ENCODE measurements around the gene NFE2L3. TPM values are rescaled to one million over a fixed set of nuclear protein-coding genes. Genes with fewer than 3 reads are reported as not detected.

NFE2L3 gene
- polyA plus RNA-seq, 1 experiment = 63.5 TPM

DNA sequence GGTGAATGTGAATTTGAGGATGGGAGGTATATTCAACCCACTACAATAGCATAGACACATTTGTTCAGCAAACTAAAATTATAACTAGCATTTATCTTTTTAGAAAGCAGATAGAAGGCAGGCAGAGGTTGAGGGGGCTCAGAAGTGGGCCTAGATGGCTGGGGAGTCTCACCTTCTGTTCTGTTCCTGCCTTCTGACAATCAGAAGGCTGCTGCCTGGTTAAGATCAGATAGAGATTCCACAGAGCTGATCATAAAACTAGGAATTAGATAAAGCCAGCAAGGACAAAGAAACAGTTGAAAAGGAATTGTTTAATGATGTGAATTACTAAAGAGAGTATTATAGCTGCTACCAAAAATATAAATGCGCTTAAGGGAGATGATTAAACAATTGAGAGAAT, 11.6 kb upstream of the NFE2L3 start:
- peaks cover 4% of the 10 kb centered on the region for H3K27me3 ChIP-seq (ENCODE audit: control insufficient read depth, insufficient read depth, low read length)
- no peak for DNase-seq (ENCODE audit: low read depth, low spot score)
- TF ChIP-seq, protein P1, sequence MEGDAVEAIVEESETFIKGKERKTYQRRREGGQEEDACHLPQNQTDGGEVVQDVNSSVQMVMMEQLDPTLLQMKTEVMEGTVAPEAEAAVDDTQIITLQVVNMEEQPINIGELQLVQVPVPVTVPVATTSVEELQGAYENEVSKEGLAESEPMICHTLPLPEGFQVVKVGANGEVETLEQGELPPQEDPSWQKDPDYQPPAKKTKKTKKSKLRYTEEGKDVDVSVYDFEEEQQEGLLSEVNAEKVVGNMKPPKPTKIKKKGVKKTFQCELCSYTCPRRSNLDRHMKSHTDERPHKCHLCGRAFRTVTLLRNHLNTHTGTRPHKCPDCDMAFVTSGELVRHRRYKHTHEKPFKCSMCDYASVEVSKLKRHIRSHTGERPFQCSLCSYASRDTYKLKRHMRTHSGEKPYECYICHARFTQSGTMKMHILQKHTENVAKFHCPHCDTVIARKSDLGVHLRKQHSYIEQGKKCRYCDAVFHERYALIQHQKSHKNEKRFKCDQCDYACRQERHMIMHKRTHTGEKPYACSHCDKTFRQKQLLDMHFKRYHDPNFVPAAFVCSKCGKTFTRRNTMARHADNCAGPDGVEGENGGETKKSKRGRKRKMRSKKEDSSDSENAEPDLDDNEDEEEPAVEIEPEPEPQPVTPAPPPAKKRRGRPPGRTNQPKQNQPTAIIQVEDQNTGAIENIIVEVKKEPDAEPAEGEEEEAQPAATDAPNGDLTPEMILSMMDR (IDR thresholded peaks at IDR 0.05; ENCODE audit: low read depth, low read length) = no peak
- no peak overlapping the region for H3K27ac ChIP-seq (ENCODE audit: low read depth, low read length)
- ChIA-PET POLR2A (no interaction called here), CTCF (no interaction called here)
- H3K4me3 ChIP-seq (ENCODE audit: low read depth, low read length) = no peak overlapping the region
- H3K9me3 ChIP-seq (ENCODE audit: control insufficient read depth, insufficient read depth, low read length) = no peaks in the 10 kb centered on the region

DNA sequence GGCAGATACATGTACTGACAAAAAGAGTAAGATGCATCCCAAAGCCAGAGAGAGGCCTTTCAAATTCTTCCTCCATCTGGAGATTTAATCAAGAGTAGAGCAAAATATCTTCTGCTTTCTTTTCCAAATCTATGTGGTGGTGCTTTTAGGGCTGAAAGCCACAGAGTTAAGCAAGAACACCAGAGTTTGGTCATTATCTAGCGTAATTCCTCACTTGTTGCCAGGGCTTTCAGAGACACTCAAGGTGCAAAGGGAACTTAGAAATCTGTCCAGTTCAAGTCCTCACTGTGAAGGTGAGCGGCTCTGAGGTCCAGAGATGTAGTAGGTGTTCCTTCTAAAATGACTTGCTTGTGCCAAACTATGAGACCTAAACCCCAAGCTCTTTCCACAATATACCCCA, 10.9 kb upstream of the NFE2L3 start:
- no peaks in the 10 kb centered on the region for H3K27me3 ChIP-seq (ENCODE audit: control insufficient read depth, insufficient read depth, low read length)
- no peak overlapping the region for H3K4me3 ChIP-seq (ENCODE audit: low read depth, low read length)
- no peaks in the 10 kb centered on the region for H3K9me3 ChIP-seq (ENCODE audit: control insufficient read depth, insufficient read depth, low read length)
- no peak for DNase-seq (ENCODE audit: low read depth, low spot score)
- TF ChIP-seq, protein P1 (IDR thresholded peaks at IDR 0.05; ENCODE audit: low read depth, low read length) = no peak
- no peak overlapping the region for H3K27ac ChIP-seq (ENCODE audit: low read depth, low read length)
- CTCF ChIA-PET = no interaction called here
- POLR2A ChIA-PET = no interaction called here

DNA sequence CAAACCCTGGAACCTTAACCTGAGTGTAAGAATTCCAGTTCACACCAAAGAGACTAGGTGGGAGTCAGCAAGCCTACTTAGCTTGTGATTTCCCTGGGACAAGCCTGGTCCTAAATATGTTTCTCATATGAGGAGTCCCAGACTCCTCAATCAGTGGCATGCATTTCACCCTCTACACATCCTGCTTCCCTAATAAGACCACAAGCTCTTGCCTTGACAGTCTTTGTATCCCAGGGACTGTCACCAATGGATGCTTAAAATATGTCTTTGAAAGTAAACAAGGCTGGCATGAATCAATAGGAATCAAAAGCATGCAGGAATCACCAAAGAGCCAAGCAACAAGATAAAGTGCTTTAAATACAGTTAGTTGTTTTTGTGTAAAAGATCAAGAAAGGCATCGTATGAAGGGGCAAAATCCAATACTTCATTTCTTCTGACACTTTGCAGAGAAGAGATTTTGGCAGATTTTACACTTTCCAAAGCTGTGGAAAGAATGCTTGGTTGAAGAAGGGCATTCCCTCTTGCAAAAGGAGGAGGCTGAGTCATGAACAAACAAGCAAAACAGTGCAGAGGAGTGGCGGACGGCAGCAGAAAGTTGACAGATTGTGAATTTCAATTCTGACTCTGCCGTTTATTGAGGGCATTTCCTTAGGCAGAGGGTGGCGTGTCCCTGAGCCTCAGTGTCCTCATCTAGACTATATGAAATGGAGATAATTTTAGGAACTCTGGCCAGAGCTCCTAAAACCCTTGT, 8.5 kb upstream of the NFE2L3 start:
- CTCF ChIA-PET = interaction anchor here (0.8 to 1.2 kb wide), 4 partner anchors 31 to 226 kb away, joined by 3 read pairs; no protein-coding TSS in a partner anchor
- TF ChIP-seq, protein P1 (IDR thresholded peaks at IDR 0.05; ENCODE audit: low read depth, low read length) = no peak
- no peak for DNase-seq (ENCODE audit: low read depth, low spot score)
- POLR2A ChIA-PET = interaction anchor here (1.5 kb wide), 1 partner anchor 57 kb away, joined by 4 read pairs; the partner anchor contains the start of gene HNRNPA2B1
- no peaks in the 10 kb centered on the region for H3K27me3 ChIP-seq (ENCODE audit: control insufficient read depth, insufficient read depth, low read length)
- H3K27ac ChIP-seq (ENCODE audit: low read depth, low read length) = no peak overlapping the region
- H3K4me3 ChIP-seq (ENCODE audit: low read depth, low read length) = no peak overlapping the region
- H3K9me3 ChIP-seq (ENCODE audit: control insufficient read depth, insufficient read depth, low read length) = no peaks in the 10 kb centered on the region; the same call in 1 of the 2 replicates

DNA sequence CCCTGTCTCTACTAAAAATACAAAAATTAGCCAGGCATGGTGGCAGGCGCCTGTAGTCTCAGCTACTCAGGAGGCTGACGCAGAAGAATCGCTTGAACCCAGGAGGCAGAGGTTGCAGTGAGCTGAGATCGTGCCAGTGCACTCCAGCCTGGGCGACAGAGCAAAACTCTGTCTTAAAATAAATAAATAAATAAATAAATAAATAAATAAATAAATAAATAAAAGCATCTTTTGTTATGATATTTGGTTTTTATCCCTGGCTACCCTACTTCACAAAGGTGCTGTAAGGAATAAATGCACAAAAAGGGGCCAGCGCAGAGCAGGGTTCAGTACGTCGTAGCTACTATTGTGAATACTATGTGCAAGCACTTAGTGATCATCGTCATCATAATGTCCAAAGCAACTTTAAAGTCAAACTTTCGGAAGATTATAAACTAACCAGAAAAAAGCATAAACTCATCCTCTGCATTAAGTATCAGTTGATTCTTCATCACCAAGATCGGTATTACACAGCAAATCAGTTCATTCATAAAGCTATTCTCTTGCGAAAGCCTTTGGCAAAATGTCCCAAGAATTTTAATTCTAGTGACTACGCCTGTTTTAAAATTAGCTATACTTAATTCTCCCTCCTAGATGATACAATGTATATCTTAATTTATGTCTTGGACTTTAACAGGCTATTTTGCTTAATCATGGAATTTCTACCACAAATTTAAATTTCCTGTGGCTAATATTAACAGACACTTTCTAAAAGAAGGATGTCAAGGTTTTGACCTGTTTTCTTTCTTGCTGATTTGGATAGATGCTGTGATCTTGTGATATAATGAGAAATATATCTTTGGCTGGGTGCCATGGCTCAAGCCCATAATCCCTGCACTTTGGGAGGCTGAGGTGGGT, 7.6 kb upstream of the NFE2L3 start:
- ChIA-PET CTCF (interaction anchor here (0.8 to 1.0 kb wide), 2 partner anchors 32 to 55 kb away, joined by 3 read pairs; no protein-coding TSS in a partner anchor), POLR2A (interaction anchor here (0.6 to 1.5 kb wide), 2 partner anchors 56 to 768 kb away, joined by 3 to 4 read pairs; partner anchors contain the start of gene HNRNPA2B1)
- Histone ChIP-seq H3K27ac (ENCODE audit: low read depth, low read length) (no peak overlapping the region), H3K4me3 (ENCODE audit: low read depth, low read length) (no peak overlapping the region), H3K9me3 (ENCODE audit: control insufficient read depth, insufficient read depth, low read length) (no peaks in the 10 kb centered on the region; the same call in 1 of the 2 replicates), H3K27me3 (ENCODE audit: control insufficient read depth, insufficient read depth, low read length) (no peaks in the 10 kb centered on the region)
- no peak for DNase-seq (ENCODE audit: low read depth, low spot score)
- TF ChIP-seq, protein P1 (IDR thresholded peaks at IDR 0.05; ENCODE audit: low read depth, low read length) = no peak
